ENCODE results near the gene NUDT19. TPM values are rescaled to one million over a fixed set of nuclear protein-coding genes. Genes with fewer than 3 reads are reported as not detected.

NUDT19 gene
- total and polyA plus RNA-seq, 2 donors (not counting 3 experiments of a cell fraction or from before 2014, with no cell fraction given): 6.6 to 14.0 TPM

- Histone ChIP-seq H3K79me2 (ENCODE audit: control insufficient read depth, insufficient read depth, low read length) (peaks cover 43% of the 10 kb centered on the region), H3K4me3 (replicated peaks in 1 of 3; ENCODE audit: insufficient read depth in 1 of 3, low read depth in 1 of 3, low read length in 3 of 3) (peak overlapping the region; percentile 34 to 57 (median 44)), H3K4me2 (ENCODE audit: insufficient read depth, low read length) (peak overlapping the region; percentile 81), H3K27ac (ENCODE audit: insufficient read depth, low read depth, low read length) (peak overlapping the region; percentile 74), H2AFZ (ENCODE audit: low read depth, low read length) (peak overlapping the region; percentile 80), H3K27me3 (ENCODE audit: control insufficient read depth in 2 of 2, insufficient read depth in 2 of 2, low read length in 2 of 2) (no peaks in the 10 kb centered on the region), H3K36me3 (ENCODE audit: control insufficient read depth in 2 of 2, extremely low read depth in 1 of 2, insufficient read depth in 2 of 2, low read length in 2 of 2) (no peaks in the 10 kb centered on the region), H3K9me3 (replicated peaks; ENCODE audit: control insufficient read depth, insufficient read depth, low read length) (no peaks in the 10 kb centered on the region), H3K9ac (replicated peaks; ENCODE audit: extremely low read depth, insufficient read depth, low read length) (peak overlapping the region; percentile 86), H3K4me1 (ENCODE audit: control insufficient read depth, extremely low read depth, insufficient read depth, low read length) (peaks cover 21% of the 10 kb centered on the region), H4K20me1 (replicated peaks; ENCODE audit: control insufficient read depth, extremely low read depth, insufficient read depth, low read length) (no peaks in the 10 kb centered on the region), H3K9me1 (replicated peaks; ENCODE audit: control insufficient read depth, extremely low read depth, insufficient read depth, low read length) (no peaks in the 10 kb centered on the region)
- ChIA-PET POLR2A (no interaction called here), CTCF (interaction anchor here (0.8 to 1.2 kb wide), 4 partner anchors 14 to 92 kb away, joined by 3 to 5 read pairs (median 3); no protein-coding TSS in a partner anchor)
- intact Hi-C loops (cut with micrococcal nuclease): loop anchor here (1.0 kb wide), 2 partner anchors 17 to 287 kb away; partner anchors contain the start of genes ANKRD27, DPY19L3 and RGS9BP
- dilution Hi-C loops (cut with MboI; ENCODE audit: extremely low pct_ligation_motif_present, low sequenced_read_pairs): no loop called here
- FAIRE-seq (peak; percentile 37), DNase-seq (ENCODE audit: low read depth, low spot score) (peak; percentile 83)
- BruUV-seq (replicated peaks): no TSS peak
- TF ChIP-seq EZH2 (IDR thresholded peaks at IDR 0.05; ENCODE audit: borderline replicate concordance, low read depth, low read length, severe bottlenecking) (no peak), FOS (IDR thresholded peaks at IDR 0.05; ENCODE audit: borderline replicate concordance, insufficient read depth, low read length) (no peak), POLR2AphosphoS5 (IDR thresholded peaks at IDR 0.05; ENCODE audit: insufficient read depth, low read depth, low read length) (no peak), JUN (IDR thresholded peaks at IDR 0.05; ENCODE audit: borderline replicate concordance, insufficient read depth, insufficient read length, low read depth) (no peak), MAX (IDR thresholded peaks at IDR 0.05; ENCODE audit: insufficient read depth, insufficient read length) (peak; percentile 38)
These were observed 518 bp downstream of the NUDT19 start for GRCh38 chr19:32691952-32692726.

- POLR2A ChIA-PET: no interaction called here
- FAIRE-seq (no peak), DNase-seq (ENCODE audit: low read depth, low spot score) (no peak)
- Histone ChIP-seq H3K9ac (replicated peaks; ENCODE audit: extremely low read depth, insufficient read depth, low read length) (peak overlapping the region; percentile 86), H3K9me1 (replicated peaks; ENCODE audit: control insufficient read depth, extremely low read depth, insufficient read depth, low read length) (no peaks in the 10 kb centered on the region), H3K79me2 (ENCODE audit: control insufficient read depth, insufficient read depth, low read length) (peaks cover 48% of the 10 kb centered on the region), H4K20me1 (replicated peaks; ENCODE audit: control insufficient read depth, extremely low read depth, insufficient read depth, low read length) (no peaks in the 10 kb centered on the region), H3K4me2 (ENCODE audit: insufficient read depth, low read length) (peak overlapping the region; percentile 81), H2AFZ (ENCODE audit: low read depth, low read length) (peak overlapping the region; percentile 80), H3K9me3 (replicated peaks; ENCODE audit: control insufficient read depth, insufficient read depth, low read length) (no peaks in the 10 kb centered on the region), H3K36me3 (ENCODE audit: control insufficient read depth in 2 of 2, extremely low read depth in 1 of 2, insufficient read depth in 2 of 2, low read length in 2 of 2) (no peaks in the 10 kb centered on the region), H3K4me1 (ENCODE audit: control insufficient read depth, extremely low read depth, insufficient read depth, low read length) (peaks cover 21% of the 10 kb centered on the region), H3K4me3 (replicated peaks in 1 of 3; ENCODE audit: insufficient read depth in 1 of 3, low read depth in 1 of 3, low read length in 3 of 3) (peak overlapping the region; percentile 34 to 57 (median 44)), H3K27me3 (ENCODE audit: control insufficient read depth in 2 of 2, insufficient read depth in 2 of 2, low read length in 2 of 2) (no peaks in the 10 kb centered on the region), H3K27ac (ENCODE audit: insufficient read depth, low read depth, low read length) (peak overlapping the region; percentile 74)
- TF ChIP-seq EZH2 (IDR thresholded peaks at IDR 0.05; ENCODE audit: borderline replicate concordance, low read depth, low read length, severe bottlenecking) (no peak), JUN (IDR thresholded peaks at IDR 0.05; ENCODE audit: borderline replicate concordance, insufficient read depth, insufficient read length, low read depth) (no peak), POLR2AphosphoS5 (IDR thresholded peaks at IDR 0.05; ENCODE audit: insufficient read depth, low read depth, low read length) (no peak), CTCF (IDR thresholded peaks at IDR 0.05; ENCODE audit: extremely low read depth in 1 of 2, insufficient read depth in 1 of 2, low read depth in 1 of 2, low read length in 2 of 2) (no peak), FOS (IDR thresholded peaks at IDR 0.05; ENCODE audit: borderline replicate concordance, insufficient read depth, low read length) (no peak), MYC (IDR thresholded peaks at IDR 0.05; ENCODE audit: low read depth, low read length) (no peak), MAX (IDR thresholded peaks at IDR 0.05; ENCODE audit: insufficient read depth, insufficient read length) (no peak), POLR2A (IDR thresholded peaks at IDR 0.05; ENCODE audit: low read depth, low read length) (no peak), GATA2 (IDR thresholded peaks at IDR 0.05; ENCODE audit: insufficient read depth, insufficient read length, low read depth, low read length) (no peak)
- dilution Hi-C loops (cut with MboI; ENCODE audit: extremely low pct_ligation_motif_present, low sequenced_read_pairs) (no loop called here), intact Hi-C loops (cut with micrococcal nuclease) (no loop called here)
- CTCF ChIA-PET: no interaction called here
- BruUV-seq (replicated peaks): no TSS peak
These were observed 1.1 kb downstream of the NUDT19 start for GRCh38 chr19:32692727-32693061.
